Astrocyte (in vitro differentiated cells and primary cell): ENCODE measurements around the gene NUTM1.

Experiments used
- CTCF ChIP-seq: IDR thresholded peaks from 2 replicates; pipeline ENCODE4 v1.5.1; 2011; ENCODE audit warnings: low read depth, mild to moderate bottlenecking, inconsistent platforms, low read length, moderate library complexity; ENCODE audit not compliant: insufficient read depth
- EZH2 ChIP-seq: IDR thresholded peaks from 2 replicates; pipeline ENCODE4 v1.6.1; 2012; ENCODE audit warnings: mild to moderate bottlenecking, low read length, inconsistent platforms; ENCODE audit not compliant: insufficient read depth

GRCh38 chr15:34355241-34355640 lies 12.1 kb downstream of the NUTM1 start:
- TF ChIP-seq CTCF = no peak
- no peak for TF ChIP-seq EZH2
